Activated T-cell treated with anti-CD3 and anti-CD28 coated beads for 4 hours (primary cell): ENCODE measurements around the gene DHX16.

Experiments used
- DNase-seq: peaks from one replicate; pipeline ENCODE4 v3.0.0-alpha.2; 2020

The DHX16 gene

GRCh38 chr6:30691208-30691847 is 18.5 kb upstream of the DHX16 start:
- no peak for DNase-seq

DNA sequence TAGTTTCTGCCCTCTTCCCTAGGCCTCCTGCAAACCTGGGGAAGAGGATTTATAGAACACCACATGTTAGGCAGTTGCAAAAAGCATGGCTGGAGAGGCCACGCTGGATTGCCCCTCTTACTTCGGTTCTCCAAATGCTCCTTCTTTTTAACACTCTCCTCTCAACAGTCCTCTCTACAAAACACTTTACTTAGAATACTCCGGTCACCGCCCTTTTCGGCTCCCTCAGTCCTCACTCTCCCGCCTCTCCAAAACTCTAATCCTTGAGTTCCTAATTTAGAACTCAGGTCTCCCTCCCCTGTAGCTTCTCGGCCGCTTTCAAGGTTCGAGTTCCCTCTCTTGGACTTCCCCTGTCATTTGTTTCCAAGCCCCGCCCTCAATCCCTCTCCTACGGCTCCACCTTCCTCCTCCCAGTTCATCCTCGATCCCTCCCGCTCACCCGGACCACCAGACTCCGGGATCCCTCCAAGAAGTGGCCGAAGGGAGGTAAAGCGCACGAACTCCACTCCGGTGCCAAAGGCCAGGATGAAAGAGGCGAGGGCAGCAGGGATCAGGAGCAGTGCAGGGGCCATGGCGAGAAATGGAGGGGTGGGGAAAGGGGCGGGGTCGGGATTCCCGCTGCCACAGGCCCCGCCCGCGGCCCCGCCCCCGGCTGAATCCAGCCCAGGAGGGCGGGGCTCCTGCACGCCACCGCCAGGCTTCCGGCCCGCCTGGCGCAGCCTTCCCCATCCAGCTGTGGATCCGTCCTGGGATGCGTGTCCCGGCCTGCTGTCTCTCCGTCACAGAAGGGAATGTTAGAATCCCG is 17.8 kb upstream of the DHX16 start, which contains the start of gene NRM:
TSS of gene NRM (minus strand) at position 582 of the 805 bp plus-strand sequence. CDS start at position 572, 10 bp downstream.
- DNase-seq, result peak; percentile 60

DNA sequence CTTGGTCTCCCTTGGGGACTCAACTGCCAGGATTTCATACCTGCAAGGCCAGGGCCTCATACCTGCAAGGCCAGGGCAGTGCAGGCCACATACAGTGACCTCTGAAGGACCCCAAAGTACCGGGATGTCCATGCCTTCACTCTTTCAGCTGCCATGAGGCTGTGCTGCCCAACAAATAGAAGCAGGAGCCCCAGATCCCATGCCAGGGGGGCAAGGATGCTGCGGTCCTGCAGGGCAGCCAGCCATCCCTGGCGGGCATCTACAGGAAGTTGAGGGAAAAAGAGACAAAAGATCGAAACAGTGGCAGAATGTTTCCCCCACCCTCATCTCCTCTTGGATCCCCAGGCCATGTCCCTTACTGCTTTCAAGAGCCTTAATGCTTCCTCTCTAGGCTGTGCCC is 17.2 kb upstream of the DHX16 start:
- no peak for DNase-seq

- DNase-seq, result no peak
Observed at GRCh38 chr6:30689022-30689865, 16.4 kb upstream of the DHX16 start.

DNA sequence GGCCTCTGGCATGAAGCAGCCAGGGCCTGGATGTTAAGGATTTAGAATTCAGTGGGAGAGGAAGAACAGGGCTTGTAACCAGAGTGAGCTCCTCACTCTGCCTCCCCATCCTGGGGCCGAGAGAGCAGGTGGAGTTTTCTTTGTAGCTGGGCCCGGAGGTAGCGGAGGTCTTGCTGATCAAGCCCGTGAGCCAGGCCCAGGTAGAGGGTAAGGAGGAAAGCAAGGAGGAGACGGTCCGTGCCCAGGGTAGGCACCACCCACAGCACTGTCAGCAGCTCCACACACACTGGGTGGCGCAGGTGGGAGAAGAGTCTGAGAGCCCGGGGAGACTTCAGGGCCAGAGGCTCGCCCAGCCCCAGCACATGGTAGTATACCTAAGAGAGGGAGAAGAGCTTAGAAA is 15.8 kb upstream of the DHX16 start:
- DNase-seq, result no peak

DNA sequence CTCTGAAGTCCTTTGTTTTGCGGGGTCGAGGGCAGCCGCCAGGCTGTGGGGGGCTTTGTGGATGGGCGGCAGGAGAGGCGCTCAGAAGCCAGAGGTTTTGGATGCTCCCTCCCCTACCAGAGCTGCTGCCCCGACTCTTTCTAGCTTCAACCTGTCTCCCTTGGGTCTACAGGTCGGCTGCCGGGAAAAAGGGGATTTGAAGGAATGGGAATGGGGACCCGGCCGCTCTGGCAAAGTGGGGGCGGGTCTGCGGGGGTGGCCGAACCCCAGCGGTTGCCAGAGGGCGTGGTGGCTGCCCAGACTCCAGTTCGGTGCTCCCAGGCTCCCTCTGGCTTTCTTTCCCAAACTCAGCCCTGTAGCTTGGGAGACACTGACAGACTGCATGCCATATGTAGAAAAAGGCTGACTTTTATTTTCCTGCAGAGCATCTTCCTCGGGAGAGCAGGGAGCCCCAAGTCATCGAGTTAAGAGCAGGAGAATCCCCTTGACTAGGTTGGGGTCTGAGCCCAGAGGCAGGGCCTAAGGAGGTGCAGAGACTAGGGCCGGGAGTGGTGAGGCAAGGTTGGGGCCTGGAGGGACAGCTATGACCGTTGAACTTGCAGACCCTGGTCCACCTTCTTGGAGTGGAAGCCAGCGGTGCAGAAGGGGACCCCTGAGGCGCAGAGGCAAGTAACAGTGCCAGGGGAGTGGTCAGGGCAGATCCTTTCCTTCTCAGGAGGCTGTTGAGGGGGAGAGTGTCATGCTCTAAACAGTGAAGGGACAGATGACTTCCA is 15.0 kb upstream of the DHX16 start:
- no peak for DNase-seq

- DNase-seq, result peak; percentile 66
Observed at GRCh38 chr6:30686908-30687658, 14.3 kb upstream of the DHX16 start.

DNA sequence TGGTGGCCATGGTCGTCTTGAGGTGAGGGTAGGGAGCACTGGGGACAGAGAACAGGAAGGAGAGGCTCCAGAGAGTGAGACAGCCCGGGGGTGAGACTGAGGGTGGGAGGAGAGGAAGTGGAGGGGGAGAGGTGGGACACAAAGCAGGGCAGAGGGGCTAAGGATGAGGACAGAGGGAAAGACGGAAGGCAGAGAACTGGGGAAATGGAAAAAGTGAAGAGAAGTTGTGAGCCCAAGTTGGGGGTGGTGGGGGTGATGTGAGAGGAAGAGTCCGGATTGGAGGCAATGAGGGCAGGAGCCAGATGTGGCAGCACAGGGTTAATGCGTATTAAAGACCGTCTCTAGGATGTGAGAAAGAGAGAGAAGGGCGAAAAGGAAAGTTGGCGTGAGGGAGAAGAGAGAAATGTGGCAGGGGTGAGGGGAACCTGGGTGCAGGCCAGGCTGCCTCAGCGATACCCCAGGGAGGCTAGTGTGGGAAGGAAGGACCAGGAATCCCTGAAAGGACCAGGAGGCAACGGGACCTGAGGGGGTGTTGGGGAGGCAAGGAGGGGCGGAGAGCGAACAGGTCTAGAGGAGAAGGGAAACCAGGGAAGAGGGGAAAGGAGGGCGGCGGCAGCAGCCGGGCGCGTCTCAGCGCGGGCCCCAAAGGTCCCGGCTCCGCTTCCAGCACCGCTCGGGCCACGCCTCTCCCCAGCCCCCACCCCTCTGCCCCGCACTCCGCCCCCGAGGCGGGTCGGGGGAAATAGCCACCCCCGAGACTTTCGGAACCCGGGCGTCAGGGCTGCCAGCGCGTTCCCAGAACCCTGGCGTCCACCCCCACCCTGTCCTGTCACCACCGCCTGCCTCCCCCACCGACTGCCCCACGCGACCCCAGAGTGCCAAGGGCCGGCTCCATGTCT is 13.5 kb upstream of the DHX16 start, which contains the start of gene PPP1R18:
TSS of gene PPP1R18 (minus strand) at position 637 of the 899 bp plus-strand sequence. CDS start at position 10, 627 bp downstream.
- peak; percentile 86 for DNase-seq

DNA sequence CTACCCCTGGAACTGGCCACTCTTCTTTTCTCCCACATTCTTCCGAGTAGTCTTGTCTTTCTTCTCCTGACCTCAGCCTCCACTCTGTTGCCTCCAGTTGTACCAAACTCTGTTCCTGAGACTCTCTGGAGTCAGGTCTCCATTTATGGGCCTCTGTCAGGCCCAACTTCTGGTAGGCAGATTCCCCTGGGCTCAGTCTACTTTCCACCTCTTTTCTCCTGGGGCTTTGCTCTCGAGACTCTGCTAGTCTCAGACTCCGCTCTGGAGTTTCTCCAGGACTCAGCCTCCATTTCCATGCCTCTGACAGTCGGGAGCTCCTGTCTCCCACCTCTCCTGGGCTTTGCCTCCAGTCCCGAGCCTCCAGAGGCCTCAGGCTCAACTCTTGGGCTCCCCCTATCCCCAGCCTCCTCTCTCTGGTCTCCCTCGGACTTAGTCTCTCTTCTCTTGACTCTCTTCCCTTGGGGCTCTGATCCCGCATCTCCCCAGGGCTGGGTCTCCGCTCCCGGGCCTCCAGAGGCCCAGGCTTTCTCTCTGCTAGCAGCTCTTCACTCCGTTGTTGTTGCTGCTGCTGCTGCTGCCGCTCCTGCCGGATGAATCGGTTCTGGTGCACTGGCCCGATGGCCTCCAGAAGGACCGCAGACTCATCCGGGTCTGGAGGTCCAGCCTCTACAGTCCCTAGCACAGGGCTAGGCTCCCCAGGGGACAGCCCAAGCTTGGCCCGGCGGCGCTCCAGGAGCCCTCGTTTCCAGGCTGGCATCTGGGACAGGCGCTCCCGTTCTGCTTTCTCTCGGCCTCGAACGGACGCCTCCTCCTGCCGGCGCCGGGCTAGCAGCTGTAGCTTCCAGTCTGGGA is 12.6 kb upstream of the DHX16 start:
- no peak for DNase-seq

GRCh38 chr6:30684386-30685156 is 11.8 kb upstream of the DHX16 start:
- DNase-seq, result no peak

DNA sequence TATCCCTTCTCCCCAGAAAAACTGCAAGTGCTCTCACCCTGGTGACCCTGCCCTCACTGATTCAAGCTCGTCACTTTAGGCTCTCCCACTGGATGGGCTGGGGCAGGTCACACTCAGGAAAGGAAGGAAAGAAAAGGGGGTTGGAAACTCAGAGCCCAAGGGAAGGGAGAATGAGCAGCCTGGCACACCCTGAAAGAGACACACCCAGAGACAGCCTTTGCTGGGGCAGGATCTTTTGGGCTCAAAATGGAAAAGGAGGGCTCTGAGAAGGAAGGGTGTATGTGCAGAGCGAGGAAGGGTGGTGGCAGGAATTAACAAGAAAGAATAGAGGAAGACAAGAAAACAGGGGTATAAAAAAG is 11.2 kb upstream of the DHX16 start:
- no peak for DNase-seq

GRCh38 chr6:30683183-30683979 is 10.6 kb upstream of the DHX16 start:
- no peak for DNase-seq

GRCh38 chr6:30682143-30683117 is 9.6 kb upstream of the DHX16 start:
- DNase-seq, result peak; percentile 78

DNA sequence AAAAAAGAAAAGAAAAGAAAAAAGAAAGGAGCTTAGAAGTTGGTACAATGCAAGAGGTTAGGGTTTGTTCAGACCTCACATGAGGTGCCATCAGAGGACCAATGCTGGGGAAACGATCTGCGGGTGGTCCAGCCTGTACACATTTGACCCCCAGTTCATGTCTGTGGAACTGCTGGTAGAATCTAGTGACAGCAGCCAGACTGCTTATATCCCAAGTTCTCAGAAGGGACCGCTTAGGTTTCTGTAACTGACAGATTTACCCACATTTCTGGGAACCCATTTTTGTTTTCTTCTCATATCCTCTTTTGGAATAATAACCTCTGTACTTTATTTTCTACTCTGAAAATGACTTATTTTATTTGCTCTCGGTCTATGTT is 8.9 kb upstream of the DHX16 start:
- no peak for DNase-seq

DNA sequence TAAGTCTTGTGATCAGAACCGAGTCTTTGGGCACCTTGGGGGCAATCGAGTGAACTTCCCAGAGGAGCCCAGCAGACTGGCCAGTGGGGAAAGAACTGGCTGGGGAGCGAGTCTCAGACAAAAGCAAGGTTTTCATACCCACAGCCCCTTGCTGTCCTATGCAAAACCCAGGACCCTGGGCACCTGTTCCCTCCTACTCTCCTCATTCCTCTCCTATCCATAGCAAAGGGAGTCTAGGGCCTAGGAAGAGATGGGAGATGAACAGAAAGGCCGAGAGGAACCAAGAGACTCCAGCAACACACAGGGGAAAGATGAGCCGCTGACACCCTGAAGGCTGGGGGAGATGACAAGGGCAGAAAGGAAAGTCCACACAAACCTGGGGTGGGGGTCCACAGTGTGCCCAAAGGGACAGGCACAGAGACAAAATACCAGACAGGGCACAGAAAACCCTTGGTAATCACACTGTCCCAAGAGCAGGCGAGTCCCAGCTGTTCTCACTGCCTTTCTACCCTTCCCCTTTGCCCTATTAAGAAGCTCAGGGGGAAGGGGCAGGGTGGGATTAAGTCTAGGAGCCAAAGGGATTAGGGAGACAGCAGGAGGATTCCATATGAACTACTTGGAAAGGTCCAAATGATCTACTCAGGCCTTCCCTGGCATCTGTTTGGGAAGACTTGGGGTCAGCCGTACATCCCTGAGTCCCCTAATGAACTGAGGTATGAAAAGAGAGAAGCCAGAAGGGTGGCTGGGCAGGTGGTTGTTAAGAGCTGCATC is 7.1 kb upstream of the DHX16 start:
- DNase-seq, result no peak
